Uterus (tissue), 2 donors: ENCODE measurements around the gene SLC6A18.

Experiments
- CTCF ChIP-seq, 4 experiments: fragments of 200-600 bp in 2 of 4; fragments of 450-650 bp in 2 of 4; sonication (generic) in 2 of 4; IDR thresholded peaks; one replicate each; pipeline ENCODE4 v1.5.1; 2016 to 2019; ENCODE audit warnings: antibody characterized with exemption in 4 of 4, mild to moderate bottlenecking in 2 of 4, moderate library complexity in 1 of 4
- POLR2A ChIP-seq, 2 donors: fragments of 450-650 bp; IDR thresholded peaks; one replicate each; pipeline ENCODE4 v1.6.1; 2016; ENCODE audit warnings: antibody characterized with exemption in 2 of 2, mild to moderate bottlenecking in 1 of 2, moderate library complexity in 1 of 2

- TF ChIP-seq POLR2A (IDR thresholded peaks at IDR 0.05) (no peak), CTCF (IDR thresholded peaks at IDR 0.05) (no peak)
Observed at GRCh38 chr5:1295650-1296037, 70.5 kb downstream of the SLC6A18 start.
